Astrocyte (in vitro differentiated cells and primary cell): ENCODE results near the gene SGTA.

Experiments
- EZH2 ChIP-seq: IDR thresholded peaks from 2 replicates; pipeline ENCODE4 v1.6.1; 2012; ENCODE audit warnings: mild to moderate bottlenecking, low read length, inconsistent platforms; ENCODE audit not compliant: insufficient read depth
- TF ChIP-seq, protein P1 (sequence below): IDR thresholded peaks from 2 replicates; pipeline ENCODE4 v1.5.1; 2011; ENCODE audit warnings: low read depth, mild to moderate bottlenecking, inconsistent platforms, low read length, moderate library complexity; ENCODE audit not compliant: insufficient read depth

DNA sequence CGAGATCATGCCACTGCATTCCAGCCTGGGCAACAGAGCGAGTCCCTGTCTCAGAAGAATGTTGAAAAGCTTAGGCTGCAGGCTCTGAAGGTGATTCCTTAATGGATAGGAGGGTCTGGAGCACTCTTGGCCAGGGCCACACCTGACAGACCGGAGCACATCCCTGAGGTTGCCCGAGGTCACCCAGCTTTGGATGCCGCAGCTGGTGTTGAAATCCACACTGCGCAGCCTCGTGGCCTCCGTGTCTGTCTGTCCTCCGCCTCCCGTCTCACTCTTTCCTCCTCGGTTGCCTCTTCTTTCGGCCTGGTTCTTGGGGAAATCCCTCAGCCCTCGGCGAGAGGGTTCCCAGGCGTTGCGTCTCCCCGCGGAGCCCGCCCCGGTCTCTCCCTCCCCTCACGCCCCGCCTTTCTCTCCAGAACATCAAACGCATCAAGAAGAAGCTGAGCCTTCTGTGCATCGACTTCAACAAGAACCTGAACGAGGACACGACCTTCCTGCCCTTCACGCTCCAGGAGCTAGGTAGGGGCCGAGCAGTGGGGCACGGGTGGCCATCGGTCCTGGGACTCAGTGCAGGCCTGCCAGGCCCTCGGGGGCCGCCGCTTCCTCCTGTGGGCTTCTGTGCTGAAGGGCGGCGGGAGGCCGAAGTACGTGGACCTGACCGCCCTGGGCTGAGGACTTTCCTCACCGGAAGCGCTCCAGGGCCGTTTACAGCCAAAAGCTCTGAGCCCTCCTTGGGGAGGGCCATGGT, 16.4 kb upstream of the SGTA start:
- TF ChIP-seq, protein P1, sequence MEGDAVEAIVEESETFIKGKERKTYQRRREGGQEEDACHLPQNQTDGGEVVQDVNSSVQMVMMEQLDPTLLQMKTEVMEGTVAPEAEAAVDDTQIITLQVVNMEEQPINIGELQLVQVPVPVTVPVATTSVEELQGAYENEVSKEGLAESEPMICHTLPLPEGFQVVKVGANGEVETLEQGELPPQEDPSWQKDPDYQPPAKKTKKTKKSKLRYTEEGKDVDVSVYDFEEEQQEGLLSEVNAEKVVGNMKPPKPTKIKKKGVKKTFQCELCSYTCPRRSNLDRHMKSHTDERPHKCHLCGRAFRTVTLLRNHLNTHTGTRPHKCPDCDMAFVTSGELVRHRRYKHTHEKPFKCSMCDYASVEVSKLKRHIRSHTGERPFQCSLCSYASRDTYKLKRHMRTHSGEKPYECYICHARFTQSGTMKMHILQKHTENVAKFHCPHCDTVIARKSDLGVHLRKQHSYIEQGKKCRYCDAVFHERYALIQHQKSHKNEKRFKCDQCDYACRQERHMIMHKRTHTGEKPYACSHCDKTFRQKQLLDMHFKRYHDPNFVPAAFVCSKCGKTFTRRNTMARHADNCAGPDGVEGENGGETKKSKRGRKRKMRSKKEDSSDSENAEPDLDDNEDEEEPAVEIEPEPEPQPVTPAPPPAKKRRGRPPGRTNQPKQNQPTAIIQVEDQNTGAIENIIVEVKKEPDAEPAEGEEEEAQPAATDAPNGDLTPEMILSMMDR, result no peak
- TF ChIP-seq EZH2, result no peak
